Left lung (tissue), 10 donors: ENCODE results near the gene A2M. TPM values are rescaled to one million over a fixed set of nuclear protein-coding genes. Genes with fewer than 3 reads are reported as not detected.

Experiments used
- ATAC-seq: fragments of 200-7000 bp; cut with Tn5 transposase; one replicate; pipeline ENCODE4 v1.9.1; 2020; ENCODE audit warnings: moderate library complexity
- DNase-seq, 4 donors: peaks; one replicate each; pipeline ENCODE4 v3.0.0-alpha.2; 2013 to 2020
- H3K27ac ChIP-seq, 2 donors: fragments of 200-600 bp; sonication (generic) in 1 of 2; one replicate each; pipeline versions ENCODE4 v1.5.0 to v1.8.0; 2020 to 2021
- H3K27me3 ChIP-seq, 2 donors: fragments of 200-600 bp; sonication (generic) in 1 of 2; one replicate each; pipeline versions ENCODE4 v1.5.0 to v1.8.0; 2020 to 2021
- H3K36me3 ChIP-seq, 2 donors: fragments of 200-600 bp; sonication (generic) in 1 of 2; one replicate each; pipeline versions ENCODE4 v1.5.0 to v1.8.0; 2020 to 2021
- H3K4me1 ChIP-seq, 2 donors: fragments of 200-600 bp; one replicate each; pipeline ENCODE4 v1.8.0; 2021
- H3K4me3 ChIP-seq, 2 donors: fragments of 200-600 bp; sonication (generic) in 1 of 2; one replicate each; pipeline versions ENCODE4 v1.5.0 to v1.8.0; 2020 to 2021; ENCODE audit warnings: mild to moderate bottlenecking in 1 of 2
- H3K9me3 ChIP-seq, 2 donors: fragments of 200-600 bp; sonication (generic) in 1 of 2; one replicate each; pipeline versions ENCODE4 v1.5.0 to v1.8.0; 2020 to 2021
- intact Hi-C, 2 donors: fragments of 100-400 bp; cut with DNase I; formaldehyde crosslinking; loops; one replicate each; pipeline versions ENCODE4 v1.11.2 to v1.14.2; 2022
- polyA plus RNA-seq, 6 donors: library from polyadenylated mRNA; unstranded; fragments of 120-200 nt; gene quantifications; one replicate each; pipeline ENCODE4 v1.2.1, GENCODE V29; 2013; ENCODE audit not compliant: insufficient read length in 6 of 6
- total RNA-seq, 2 donors: library from RNA; stranded (reverse); fragmentation: NEBNext Ultra II Directional; extraction: Animal tissue kit (Norgen Biotek cat#: 25700); gene quantifications; one replicate each; pipeline ENCODE4 v1.2.1, GENCODE V29; 2021
- TF ChIP-seq, protein P1 (sequence below), 2 donors: fragments of 200-600 bp; sonication (generic) in 1 of 2; IDR thresholded peaks; one replicate each; pipeline versions ENCODE4 v1.5.0 to v1.8.0; 2021; ENCODE audit warnings: antibody characterized with exemption in 2 of 2
- donor health status: DM: no; HTN: yes; CAD: no.
- donor health status: DM: no; HTN: no; CAD: no.

Gene A2M
- total and polyA plus RNA-seq, 8 donors, result 814 to 2,660 (median 2,105) TPM

DNA sequence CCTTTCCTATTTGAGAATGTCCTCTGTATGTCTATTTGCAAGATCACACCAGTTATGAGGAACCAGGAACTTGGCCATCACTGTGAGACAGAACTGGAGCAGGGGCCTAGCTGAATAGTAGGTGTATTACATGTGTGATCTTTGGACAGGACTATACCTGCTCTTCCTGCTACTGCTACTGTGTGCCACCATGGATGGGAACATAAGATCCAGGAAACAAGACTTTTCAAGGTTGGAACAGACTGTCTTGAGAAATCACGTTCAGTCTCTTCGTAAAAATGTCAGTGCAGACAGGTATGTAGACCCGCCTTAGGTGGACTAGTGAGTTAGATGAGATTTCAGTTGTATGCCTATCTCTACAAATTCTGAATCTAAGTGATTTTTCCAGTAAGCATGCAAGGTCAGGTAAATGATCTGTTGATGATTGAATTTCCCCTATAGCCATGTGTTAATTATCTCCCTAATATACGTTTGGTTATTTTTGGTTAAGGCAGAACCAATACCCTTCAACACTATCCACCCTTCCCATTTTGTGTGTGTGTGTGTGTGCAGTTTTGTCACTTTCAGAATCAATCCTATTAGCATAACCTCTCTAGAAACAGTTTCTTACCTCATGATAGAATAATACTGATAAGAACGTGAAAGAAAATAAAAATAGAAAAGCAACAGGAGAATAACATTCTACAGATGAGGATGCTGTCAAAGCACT lies 7.1 kb downstream of the A2M start:
- Histone ChIP-seq H3K27me3 (no peaks in the 10 kb centered on the region), H3K4me1 (peaks cover 0 to 8% of the 10 kb centered on the region in 2 donors), H3K9me3 (no peaks in the 10 kb centered on the region), H3K36me3 (peaks cover 0 to 33% of the 10 kb centered on the region in 2 donors), H3K27ac (no peak overlapping the region), H3K4me3 (no peak overlapping the region)
- ATAC-seq, result no peak
- TF ChIP-seq, protein P1, sequence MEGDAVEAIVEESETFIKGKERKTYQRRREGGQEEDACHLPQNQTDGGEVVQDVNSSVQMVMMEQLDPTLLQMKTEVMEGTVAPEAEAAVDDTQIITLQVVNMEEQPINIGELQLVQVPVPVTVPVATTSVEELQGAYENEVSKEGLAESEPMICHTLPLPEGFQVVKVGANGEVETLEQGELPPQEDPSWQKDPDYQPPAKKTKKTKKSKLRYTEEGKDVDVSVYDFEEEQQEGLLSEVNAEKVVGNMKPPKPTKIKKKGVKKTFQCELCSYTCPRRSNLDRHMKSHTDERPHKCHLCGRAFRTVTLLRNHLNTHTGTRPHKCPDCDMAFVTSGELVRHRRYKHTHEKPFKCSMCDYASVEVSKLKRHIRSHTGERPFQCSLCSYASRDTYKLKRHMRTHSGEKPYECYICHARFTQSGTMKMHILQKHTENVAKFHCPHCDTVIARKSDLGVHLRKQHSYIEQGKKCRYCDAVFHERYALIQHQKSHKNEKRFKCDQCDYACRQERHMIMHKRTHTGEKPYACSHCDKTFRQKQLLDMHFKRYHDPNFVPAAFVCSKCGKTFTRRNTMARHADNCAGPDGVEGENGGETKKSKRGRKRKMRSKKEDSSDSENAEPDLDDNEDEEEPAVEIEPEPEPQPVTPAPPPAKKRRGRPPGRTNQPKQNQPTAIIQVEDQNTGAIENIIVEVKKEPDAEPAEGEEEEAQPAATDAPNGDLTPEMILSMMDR (IDR thresholded peaks at IDR 0.05), result no peak
- intact Hi-C loops, result no loop called here
- no peak for DNase-seq

DNA sequence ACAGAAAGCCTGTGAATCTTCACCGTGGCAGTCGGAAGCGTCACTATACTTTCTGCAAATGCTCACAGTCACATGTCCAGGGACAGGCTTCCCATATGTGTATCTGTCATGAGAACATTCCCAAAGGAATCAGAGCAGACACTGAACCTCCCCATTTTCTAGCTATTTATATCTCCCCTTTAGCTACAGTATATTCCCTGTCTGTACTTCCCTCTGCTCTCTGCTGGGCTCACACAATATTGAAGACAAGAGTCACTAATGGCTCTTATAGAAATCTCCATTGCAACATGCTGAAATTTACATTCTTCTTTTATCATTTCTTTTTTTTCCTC lies 8.2 kb downstream of the A2M start:
- Histone ChIP-seq H3K4me1 (peaks cover 0 to 6% of the 10 kb centered on the region in 2 donors), H3K27ac (no peak overlapping the region), H3K36me3 (peaks cover 0 to 32% of the 10 kb centered on the region in 2 donors), H3K9me3 (no peaks in the 10 kb centered on the region), H3K27me3 (no peaks in the 10 kb centered on the region), H3K4me3 (no peak overlapping the region)
- DNase-seq (no peak), ATAC-seq (no peak)
- TF ChIP-seq, protein P1 (IDR thresholded peaks at IDR 0.05), result no peak
- intact Hi-C loops, result no loop called here

DNA sequence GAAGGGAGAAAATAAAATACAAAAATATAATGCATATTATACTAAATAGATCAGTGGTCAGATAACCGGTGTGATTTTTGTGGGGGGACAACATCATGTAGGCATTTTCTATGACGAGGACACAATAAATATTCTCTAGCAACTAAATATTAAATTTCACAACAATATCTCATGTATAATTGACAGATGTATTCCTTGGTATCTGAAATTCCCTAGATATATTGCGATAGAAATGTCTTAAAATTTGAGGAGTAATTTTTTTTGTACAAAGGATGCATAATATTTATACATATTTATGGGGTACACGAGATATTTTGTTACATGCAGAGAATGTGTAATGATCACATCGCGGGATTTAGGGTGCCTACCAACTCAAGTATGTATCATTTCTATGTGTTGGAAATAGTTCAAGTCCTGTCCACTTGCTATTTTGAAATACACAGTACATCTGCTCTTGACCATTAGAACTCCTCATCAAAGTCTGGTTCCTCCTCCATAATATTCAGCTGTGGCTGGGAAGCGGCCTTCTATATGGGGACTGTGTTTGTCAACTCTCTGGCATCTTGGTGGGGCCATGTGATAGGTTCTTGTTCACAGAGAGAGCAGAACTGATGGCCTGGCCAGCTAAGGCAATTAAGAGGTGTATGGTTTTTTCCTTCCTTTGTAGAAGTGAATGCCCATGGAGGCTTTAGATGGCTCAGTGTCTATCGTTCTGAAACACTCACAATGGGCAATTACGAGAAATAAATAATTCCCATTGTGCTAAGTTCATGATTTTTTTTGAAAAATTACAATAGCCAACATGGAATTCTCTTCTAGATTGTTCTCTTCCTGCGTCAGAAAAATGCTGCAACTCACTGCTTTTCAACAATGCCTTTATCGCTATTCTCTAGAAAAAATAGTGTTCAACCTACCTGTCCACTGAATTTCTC lies 8.8 kb downstream of the A2M start:
- DNase-seq, result no peak
- ATAC-seq, result no peak

DNA sequence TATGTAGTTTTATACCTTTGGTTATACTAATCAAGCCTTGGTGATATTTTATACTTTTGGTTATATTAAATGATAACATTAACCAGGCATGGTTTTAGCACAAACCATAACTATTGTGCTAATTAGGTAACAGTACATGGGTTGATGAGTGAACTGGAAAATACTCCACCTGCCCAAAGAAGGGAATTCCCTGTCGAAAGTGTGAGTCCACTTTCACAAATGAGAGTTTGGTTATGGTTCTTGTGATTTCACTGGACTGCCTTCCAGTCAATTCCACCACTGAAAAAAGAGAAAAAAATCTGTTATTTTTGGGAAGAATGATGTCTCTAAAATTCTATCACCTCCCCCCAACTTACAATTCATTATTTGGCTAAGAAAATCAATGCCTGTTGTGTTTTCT lies 9.7 kb downstream of the A2M start:
- Histone ChIP-seq H3K27ac (no peak overlapping the region), H3K27me3 (no peaks in the 10 kb centered on the region), H3K4me3 (no peak overlapping the region), H3K9me3 (no peaks in the 10 kb centered on the region), H3K36me3 (peaks cover 0 to 42% of the 10 kb centered on the region in 2 donors), H3K4me1 (no peaks in the 10 kb centered on the region)
- intact Hi-C loops, result no loop called here
- DNase-seq, result no peak
- TF ChIP-seq, protein P1 (IDR thresholded peaks at IDR 0.05), result no peak
- ATAC-seq, result no peak

More for the DNA sequence above, 8.8 kb downstream of the A2M start:
- Histone ChIP-seq H3K4me3 (no peak overlapping the region), H3K27me3 (no peaks in the 10 kb centered on the region), H3K4me1 (no peaks in the 10 kb centered on the region), H3K36me3 (peaks cover 0 to 34% of the 10 kb centered on the region in 2 donors), H3K9me3 (no peaks in the 10 kb centered on the region), H3K27ac (no peak overlapping the region)
- intact Hi-C loops, result no loop called here
- TF ChIP-seq, protein P1 (IDR thresholded peaks at IDR 0.05), result no peak

DNA sequence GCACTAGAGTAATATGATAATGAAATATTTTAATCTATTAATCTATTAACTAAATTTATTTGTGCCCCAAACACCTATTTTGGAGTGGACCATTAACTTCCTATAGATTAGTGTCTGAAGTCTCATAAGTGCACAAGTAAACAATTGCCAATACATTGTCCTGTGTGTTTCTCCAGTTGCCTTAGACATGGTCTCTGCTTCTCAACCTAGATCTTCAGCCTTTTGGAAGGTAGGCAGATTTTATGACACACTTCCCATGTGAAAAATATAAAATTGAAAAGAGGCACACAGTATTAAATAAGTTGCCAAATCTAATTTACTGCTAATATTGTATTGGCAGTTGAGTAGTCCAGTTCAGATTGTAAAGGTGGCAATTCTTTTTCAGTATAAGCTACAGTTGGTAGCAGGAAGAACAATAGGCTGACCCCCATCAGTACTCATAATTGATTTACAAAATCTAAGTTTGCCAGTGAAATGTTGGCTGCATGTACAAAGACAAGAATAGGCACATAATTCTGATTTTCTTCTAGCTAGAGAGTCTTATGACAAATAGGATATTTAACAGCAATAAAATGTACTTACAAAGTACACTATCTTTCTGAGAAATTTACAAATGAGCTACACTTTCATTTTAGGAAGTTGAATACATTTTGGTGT lies 10.8 kb downstream of the A2M start:
- DNase-seq (no peak), ATAC-seq (no peak)
- intact Hi-C loops, result no loop called here
- Histone ChIP-seq H3K4me3 (no peak overlapping the region), H3K9me3 (no peaks in the 10 kb centered on the region), H3K27me3 (no peaks in the 10 kb centered on the region), H3K36me3 (peaks cover 0 to 45% of the 10 kb centered on the region in 2 donors), H3K4me1 (no peaks in the 10 kb centered on the region), H3K27ac (no peak overlapping the region)
- TF ChIP-seq, protein P1 (IDR thresholded peaks at IDR 0.05), result no peak
